OCI-LY3 (cell line): ENCODE results near the gene NRXN2.

Experiments used
- EZH2phosphoT487 ChIP-seq: fragments of 200-600 bp; shearing (Covaris generic); IDR thresholded peaks from 2 replicates; pipeline ENCODE4 v1.6.1; 2018; ENCODE audit warnings: antibody characterized with exemption, mixed run types, low read depth
- TF ChIP-seq, protein P1 (sequence below): fragments of 200-600, 300-600 bp; sonication (generic); IDR thresholded peaks from 2 replicates; pipeline ENCODE4 v1.5.1; 2014; ENCODE audit warnings: antibody characterized with exemption, low read length, low read depth

DNA sequence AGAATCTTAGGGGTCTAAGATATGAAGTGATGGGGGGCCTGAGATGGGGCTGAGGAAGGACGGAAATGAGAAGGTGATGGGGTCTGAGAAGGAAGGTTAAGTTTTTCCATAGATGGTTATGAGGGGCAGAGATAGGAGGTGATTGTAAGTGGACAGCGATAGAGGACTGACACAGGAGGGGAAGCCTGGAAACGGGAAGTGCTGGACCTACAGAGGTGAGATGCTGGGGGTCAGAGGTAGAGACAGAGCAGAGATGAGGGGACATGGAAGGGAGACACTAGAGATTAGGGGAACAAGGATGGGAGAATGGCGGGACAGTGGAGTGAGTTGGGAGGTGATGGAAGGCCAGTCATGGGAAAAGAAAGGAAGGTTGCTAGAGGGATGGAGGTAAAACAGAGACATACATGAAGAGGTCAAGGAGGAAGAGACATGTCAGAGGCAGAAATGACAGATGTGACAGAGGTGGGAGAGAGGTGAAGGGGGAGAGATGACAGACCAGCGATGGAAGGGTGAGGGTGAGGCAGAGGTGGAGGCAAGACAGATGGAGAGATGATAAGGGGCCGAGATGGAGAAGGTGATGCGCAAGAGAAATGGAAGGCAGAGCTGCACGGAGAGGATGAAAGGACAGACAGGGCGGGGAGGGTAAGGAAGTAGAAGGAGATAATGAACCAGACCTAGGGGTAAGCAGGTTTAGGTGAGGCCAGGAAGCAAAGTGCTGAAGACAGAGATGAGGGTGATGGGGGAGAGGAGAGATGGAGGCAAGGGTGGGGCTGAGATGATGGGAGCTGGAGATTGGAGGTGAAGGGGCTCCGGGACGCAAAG, 81.2 kb downstream of the NRXN2 start:
- TF ChIP-seq, protein P1, sequence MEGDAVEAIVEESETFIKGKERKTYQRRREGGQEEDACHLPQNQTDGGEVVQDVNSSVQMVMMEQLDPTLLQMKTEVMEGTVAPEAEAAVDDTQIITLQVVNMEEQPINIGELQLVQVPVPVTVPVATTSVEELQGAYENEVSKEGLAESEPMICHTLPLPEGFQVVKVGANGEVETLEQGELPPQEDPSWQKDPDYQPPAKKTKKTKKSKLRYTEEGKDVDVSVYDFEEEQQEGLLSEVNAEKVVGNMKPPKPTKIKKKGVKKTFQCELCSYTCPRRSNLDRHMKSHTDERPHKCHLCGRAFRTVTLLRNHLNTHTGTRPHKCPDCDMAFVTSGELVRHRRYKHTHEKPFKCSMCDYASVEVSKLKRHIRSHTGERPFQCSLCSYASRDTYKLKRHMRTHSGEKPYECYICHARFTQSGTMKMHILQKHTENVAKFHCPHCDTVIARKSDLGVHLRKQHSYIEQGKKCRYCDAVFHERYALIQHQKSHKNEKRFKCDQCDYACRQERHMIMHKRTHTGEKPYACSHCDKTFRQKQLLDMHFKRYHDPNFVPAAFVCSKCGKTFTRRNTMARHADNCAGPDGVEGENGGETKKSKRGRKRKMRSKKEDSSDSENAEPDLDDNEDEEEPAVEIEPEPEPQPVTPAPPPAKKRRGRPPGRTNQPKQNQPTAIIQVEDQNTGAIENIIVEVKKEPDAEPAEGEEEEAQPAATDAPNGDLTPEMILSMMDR: no peak
- TF ChIP-seq EZH2phosphoT487: no peak
